ENCODE data around the gene TAL1.

DNA sequence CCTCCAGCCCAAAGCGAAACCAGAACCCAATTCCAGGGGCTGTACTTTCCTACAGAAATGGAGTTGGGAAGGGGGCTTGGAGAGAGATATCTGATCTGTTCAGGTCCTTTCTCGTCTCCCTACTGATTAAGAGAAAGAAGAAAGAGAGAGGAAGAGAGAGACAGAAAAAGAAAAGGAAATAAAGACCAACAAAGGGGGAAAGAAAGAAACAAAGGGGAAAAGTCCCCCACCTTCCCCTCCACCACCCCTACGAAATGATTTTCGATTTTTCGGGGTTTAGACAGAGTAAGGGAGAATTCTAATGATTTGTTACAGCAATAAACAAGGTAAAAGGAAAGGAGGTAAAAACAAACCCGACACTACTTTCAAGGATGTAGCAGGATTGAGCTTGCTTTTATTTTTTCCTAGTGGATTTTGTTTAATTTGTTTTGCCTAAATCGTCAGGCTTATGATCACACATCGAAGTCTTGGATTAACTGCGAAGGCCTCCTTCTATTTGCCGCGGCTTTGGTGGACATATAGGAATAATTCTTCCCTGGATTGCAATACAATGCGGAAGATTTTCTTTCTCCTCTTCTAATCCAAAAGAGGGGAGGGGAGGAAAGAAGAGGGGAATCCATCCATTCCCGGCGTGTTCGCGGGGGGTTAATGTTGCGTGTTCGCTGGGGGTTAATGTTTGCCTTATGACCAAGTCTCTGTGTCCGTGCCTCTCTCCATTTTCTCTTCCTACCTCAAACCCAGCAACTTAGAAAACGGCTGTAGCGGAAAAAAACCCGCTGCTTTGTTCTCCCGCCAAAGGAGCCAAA is 1.9 kb downstream of the TAL1 start:
- TF ChIP-seq, protein P1, sequence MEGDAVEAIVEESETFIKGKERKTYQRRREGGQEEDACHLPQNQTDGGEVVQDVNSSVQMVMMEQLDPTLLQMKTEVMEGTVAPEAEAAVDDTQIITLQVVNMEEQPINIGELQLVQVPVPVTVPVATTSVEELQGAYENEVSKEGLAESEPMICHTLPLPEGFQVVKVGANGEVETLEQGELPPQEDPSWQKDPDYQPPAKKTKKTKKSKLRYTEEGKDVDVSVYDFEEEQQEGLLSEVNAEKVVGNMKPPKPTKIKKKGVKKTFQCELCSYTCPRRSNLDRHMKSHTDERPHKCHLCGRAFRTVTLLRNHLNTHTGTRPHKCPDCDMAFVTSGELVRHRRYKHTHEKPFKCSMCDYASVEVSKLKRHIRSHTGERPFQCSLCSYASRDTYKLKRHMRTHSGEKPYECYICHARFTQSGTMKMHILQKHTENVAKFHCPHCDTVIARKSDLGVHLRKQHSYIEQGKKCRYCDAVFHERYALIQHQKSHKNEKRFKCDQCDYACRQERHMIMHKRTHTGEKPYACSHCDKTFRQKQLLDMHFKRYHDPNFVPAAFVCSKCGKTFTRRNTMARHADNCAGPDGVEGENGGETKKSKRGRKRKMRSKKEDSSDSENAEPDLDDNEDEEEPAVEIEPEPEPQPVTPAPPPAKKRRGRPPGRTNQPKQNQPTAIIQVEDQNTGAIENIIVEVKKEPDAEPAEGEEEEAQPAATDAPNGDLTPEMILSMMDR (IDR thresholded peaks at IDR 0.05; ENCODE audit: low read depth, low read length): no peak
- TF ChIP-seq, protein P2, sequence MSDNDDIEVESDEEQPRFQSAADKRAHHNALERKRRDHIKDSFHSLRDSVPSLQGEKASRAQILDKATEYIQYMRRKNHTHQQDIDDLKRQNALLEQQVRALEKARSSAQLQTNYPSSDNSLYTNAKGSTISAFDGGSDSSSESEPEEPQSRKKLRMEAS (IDR thresholded peaks at IDR 0.05; ENCODE audit: low read depth, low read length): no peak
